Fibroblast of lung (primary cell): ENCODE measurements around the gene SERTAD2. TPM values are rescaled to one million over a fixed set of nuclear protein-coding genes. Genes with fewer than 3 reads are reported as not detected.

Experiments
- DNase-seq, 2 donors: peaks; one replicate each; pipeline versions ENCODE4 v3.0.0 to v3.0.0-alpha.2; 2010; ENCODE audit warnings: low read depth in 2 of 2
- H2AFZ ChIP-seq: 2 replicates; pipeline ENCODE4 v1.5.1; 2012; ENCODE audit warnings: low read length, control low read depth, inconsistent platforms
- H3K27ac ChIP-seq: 2 replicates; pipeline ENCODE4 v1.5.1; 2011; ENCODE audit warnings: low read length, control low read depth; ENCODE audit not compliant: insufficient read depth
- H3K27me3 ChIP-seq: 2 replicates; pipeline ENCODE4 v1.5.1; 2011; ENCODE audit warnings: mild to moderate bottlenecking, low read length; ENCODE audit not compliant: control insufficient read depth, insufficient read depth
- H3K36me3 ChIP-seq: 2 replicates; pipeline ENCODE4 v1.5.1; 2011; ENCODE audit warnings: low read length; ENCODE audit not compliant: control insufficient read depth, insufficient read depth
- H3K4me1 ChIP-seq: 2 replicates; pipeline ENCODE4 v1.5.1; 2011; ENCODE audit warnings: low read length; ENCODE audit not compliant: control insufficient read depth, insufficient read depth; ENCODE audit errors: extremely low read depth
- H3K4me2 ChIP-seq: 2 replicates; pipeline ENCODE4 v1.5.1; 2011; ENCODE audit warnings: low read length, control low read depth; ENCODE audit not compliant: insufficient read depth; ENCODE audit errors: extremely low read depth
- H3K4me3 ChIP-seq, 4 experiments: fragments of 200-600 bp in 1 of 4; sonication (generic) in 1 of 4; replicated peaks in 1 of 4; 2 replicates each; pipeline ENCODE4 v1.5.1; 2011 to 2016; ENCODE audit warnings: low read length in 4 of 4, low read depth in 3 of 4, mild to moderate bottlenecking in 3 of 4, control low read depth in 2 of 4, inconsistent platforms in 1 of 4, mixed read lengths in 1 of 4; ENCODE audit not compliant: insufficient read depth in 1 of 4; ENCODE audit errors: control extremely low read depth in 1 of 4
- H3K79me2 ChIP-seq: 2 replicates; pipeline ENCODE4 v1.5.1; 2012; ENCODE audit warnings: mild to moderate bottlenecking, low read length, inconsistent platforms; ENCODE audit not compliant: control insufficient read depth, insufficient read depth
- H3K9ac ChIP-seq: 2 replicates; pipeline ENCODE4 v1.5.1; 2011; ENCODE audit warnings: mild to moderate bottlenecking, low read length, control low read depth; ENCODE audit not compliant: insufficient read depth
- H3K9me3 ChIP-seq: 2 replicates; pipeline ENCODE4 v1.5.1; 2012; ENCODE audit warnings: low read depth, low read length; ENCODE audit not compliant: control insufficient read depth, insufficient read depth
- H4K20me1 ChIP-seq: 2 replicates; pipeline ENCODE4 v1.5.1; 2011; ENCODE audit warnings: low read length; ENCODE audit not compliant: control insufficient read depth, insufficient read depth; ENCODE audit errors: extremely low read depth
- CTCF ChIP-seq, 2 donors: IDR thresholded peaks in 1 of 2; conservative IDR thresholded peaks in 1 of 2; 1 replicate in 1 of 2; 2 replicates in 1 of 2; pipeline ENCODE4 v1.5.1; 2011 to 2012; ENCODE audit warnings: low read length in 2 of 2, control low read depth in 1 of 2, inconsistent platforms in 1 of 2, low read depth in 1 of 2, mild to moderate bottlenecking in 1 of 2
- EZH2 ChIP-seq: IDR thresholded peaks from 2 replicates; pipeline ENCODE4 v1.5.1; 2012; ENCODE audit warnings: low read length, control low read depth, mild to moderate bottlenecking; ENCODE audit errors: missing control alignments
- polyA plus RNA-seq, 2 donors: library from polyadenylated mRNA; depleted of rRNA in 1 of 2; stranded (reverse) in 1 of 2; unstranded in 1 of 2; fragments of >200 nt; gene quantifications; 2 replicates each; pipeline ENCODE4 v1.2.1, GENCODE V29; 2011 to 2012; ENCODE audit warnings: missing spikeins in 1 of 2
- total RNA-seq: library from RNA; depleted of rRNA; stranded (reverse); fragments of >200 nt; gene quantifications from 2 replicates; pipeline ENCODE4 v1.2.1, GENCODE V29; 2014

Gene SERTAD2
- total and polyA plus RNA-seq, 2 donors (not counting 1 experiment from before 2014, with no cell fraction given), result 15.2 to 16.5 TPM

- Histone ChIP-seq H3K9me3 (no peaks in the 10 kb centered on the region), H3K4me1 (peaks cover 14% of the 10 kb centered on the region), H3K79me2 (peaks cover 91% of the 10 kb centered on the region), H3K4me3 (peak overlapping the region; percentile 54 to 65 (median 59)), H3K9ac (peak overlapping the region; percentile 66), H2AFZ (peak overlapping the region; percentile 36), H3K27me3 (no peaks in the 10 kb centered on the region), H3K4me2 (peak overlapping the region; percentile 94), H3K36me3 (peaks cover 2% of the 10 kb centered on the region), H3K27ac (peak overlapping the region; percentile 92), H4K20me1 (no peaks in the 10 kb centered on the region)
- peak; percentile 77 to 82 for DNase-seq
- no peak for TF ChIP-seq EZH2
- peak in 1 of 2 donors; percentile 24 for TF ChIP-seq CTCF (conservative IDR thresholded peaks at IDR 0.05 in 1 of 2, IDR thresholded peaks at IDR 0.05 in 1 of 2; ENCODE audit: low read depth in 1 of 2, low read length in 2 of 2)
Observed at GRCh38 chr2:64644458-64645382, 9.0 kb downstream of the SERTAD2 start.

- no peak overlapping the region for H2AFZ ChIP-seq
- TF ChIP-seq CTCF (conservative IDR thresholded peaks at IDR 0.05 in 1 of 2, IDR thresholded peaks at IDR 0.05 in 1 of 2; ENCODE audit: low read depth in 1 of 2, low read length in 2 of 2), result no peak
- no peak for TF ChIP-seq EZH2
- H3K4me1 ChIP-seq, result peaks cover 14% of the 10 kb centered on the region
Observed at GRCh38 chr2:64643838-64644457, 9.8 kb downstream of the SERTAD2 start.

GRCh38 chr2:64641599-64641998 lies 12.1 kb downstream of the SERTAD2 start:
- Histone ChIP-seq H3K27ac (no peak overlapping the region), H3K9me3 (no peaks in the 10 kb centered on the region), H3K4me1 (peaks cover 14% of the 10 kb centered on the region), H3K79me2 (peaks cover 87% of the 10 kb centered on the region), H3K4me3 (no peak overlapping the region), H3K36me3 (peaks cover 2% of the 10 kb centered on the region), H3K27me3 (no peaks in the 10 kb centered on the region), H3K4me2 (no peak overlapping the region), H2AFZ (no peak overlapping the region), H3K9ac (no peak overlapping the region), H4K20me1 (no peaks in the 10 kb centered on the region)
- TF ChIP-seq EZH2 (no peak), CTCF (conservative IDR thresholded peaks at IDR 0.05 in 1 of 2, IDR thresholded peaks at IDR 0.05 in 1 of 2; ENCODE audit: low read depth in 1 of 2, low read length in 2 of 2) (no peak)
- DNase-seq, result no peak

More at GRCh38 chr2:64643838-64644457, 9.8 kb downstream of the SERTAD2 start:
- Histone ChIP-seq H3K79me2 (peaks cover 89% of the 10 kb centered on the region), H4K20me1 (no peaks in the 10 kb centered on the region), H3K36me3 (peaks cover 2% of the 10 kb centered on the region), H3K9ac (peak overlapping the region; percentile 66), H3K9me3 (no peaks in the 10 kb centered on the region), H3K4me2 (peak overlapping the region; percentile 94), H3K4me3 (peak overlapping the region; percentile 54 to 65 (median 59)), H3K27me3 (no peaks in the 10 kb centered on the region), H3K27ac (peak overlapping the region; percentile 92)
- no peak for DNase-seq
